Breast epithelium (tissue), 4 donors: ENCODE data around the gene ZNF467. TPM values are rescaled to one million over a fixed set of nuclear protein-coding genes. Genes with fewer than 3 reads are reported as not detected.

Experiments used
- DNase-seq, 2 donors: peaks; one replicate each; pipeline ENCODE4 v3.0.0-alpha.2; 2019; ENCODE audit warnings: low spot score in 2 of 2
- H3K27ac ChIP-seq, 2 donors: fragments of 200-600 bp; sonication (generic) in 1 of 2; one replicate each; pipeline ENCODE4 v1.5.1; 2016 to 2019; ENCODE audit warnings: mild to moderate bottlenecking in 1 of 2
- H3K27me3 ChIP-seq, 2 donors: fragments of 200-600 bp; sonication (generic) in 1 of 2; one replicate each; pipeline versions ENCODE4 v1.5.1 to v1.6.0; 2017 to 2019; ENCODE audit warnings: control low read depth in 1 of 2, mild to moderate bottlenecking in 1 of 2
- H3K36me3 ChIP-seq: fragments of 200-600 bp; one replicate; pipeline ENCODE4 v1.5.1; 2019
- H3K4me1 ChIP-seq, 2 donors: fragments of 200-600 bp; sonication (generic); one replicate each; pipeline ENCODE4 v1.5.1; 2016 to 2019; ENCODE audit warnings: control low read depth in 1 of 2
- H3K4me3 ChIP-seq, 3 donors: fragments of 200-600 bp; sonication (generic); 1 replicate in 2 of 3; 2 replicates in 1 of 3; pipeline ENCODE4 v1.5.1; 2016 to 2019; ENCODE audit warnings: mild to moderate bottlenecking in 3 of 3, moderate library complexity in 2 of 3
- H3K9me3 ChIP-seq, 2 donors: fragments of 200-600 bp; sonication (generic) in 1 of 2; one replicate each; pipeline ENCODE4 v1.5.1; 2016 to 2019; ENCODE audit warnings: control low read depth in 1 of 2
- POLR2A ChIP-seq: fragments of 450-650 bp; IDR thresholded peaks from one replicate; pipeline ENCODE4 v1.6.1; 2016; ENCODE audit warnings: antibody characterized with exemption, mild to moderate bottlenecking, moderate library complexity
- POLR2AphosphoS5 ChIP-seq, 3 donors: sonication (generic); formaldehyde crosslinking; IDR thresholded peaks; one replicate each; pipeline ENCODE4 v1.6.1; 2017; ENCODE audit warnings: antibody characterized with exemption in 3 of 3
- intact Hi-C: fragments of 100-400 bp; cut with DNase I; formaldehyde crosslinking; loops from one replicate; pipeline ENCODE4 v1.15.1; 2023; ENCODE audit warnings: low total_unique reads
- total RNA-seq, 3 donors: library from RNA; depleted of rRNA; stranded (reverse); fragments of >200 nt; gene quantifications; one replicate each; pipeline ENCODE4 v1.1.0, GENCODE V29; 2016
- TF ChIP-seq, protein P1 (sequence below), 3 donors: fragments of 450-650 bp; IDR thresholded peaks; one replicate each; pipeline ENCODE4 v1.5.1; 2016 to 2017; ENCODE audit warnings: antibody characterized with exemption in 3 of 3, mild to moderate bottlenecking in 3 of 3, moderate library complexity in 3 of 3

ZNF467 gene
- total RNA-seq, 3 donors from 2014 or later, result 5.0 to 6.3 (median 5.9) TPM

- TF ChIP-seq POLR2AphosphoS5 (IDR thresholded peaks at IDR 0.05) (peak in 1 of 3 donors; percentile 12), POLR2A (no peak)
- TF ChIP-seq, protein P1, sequence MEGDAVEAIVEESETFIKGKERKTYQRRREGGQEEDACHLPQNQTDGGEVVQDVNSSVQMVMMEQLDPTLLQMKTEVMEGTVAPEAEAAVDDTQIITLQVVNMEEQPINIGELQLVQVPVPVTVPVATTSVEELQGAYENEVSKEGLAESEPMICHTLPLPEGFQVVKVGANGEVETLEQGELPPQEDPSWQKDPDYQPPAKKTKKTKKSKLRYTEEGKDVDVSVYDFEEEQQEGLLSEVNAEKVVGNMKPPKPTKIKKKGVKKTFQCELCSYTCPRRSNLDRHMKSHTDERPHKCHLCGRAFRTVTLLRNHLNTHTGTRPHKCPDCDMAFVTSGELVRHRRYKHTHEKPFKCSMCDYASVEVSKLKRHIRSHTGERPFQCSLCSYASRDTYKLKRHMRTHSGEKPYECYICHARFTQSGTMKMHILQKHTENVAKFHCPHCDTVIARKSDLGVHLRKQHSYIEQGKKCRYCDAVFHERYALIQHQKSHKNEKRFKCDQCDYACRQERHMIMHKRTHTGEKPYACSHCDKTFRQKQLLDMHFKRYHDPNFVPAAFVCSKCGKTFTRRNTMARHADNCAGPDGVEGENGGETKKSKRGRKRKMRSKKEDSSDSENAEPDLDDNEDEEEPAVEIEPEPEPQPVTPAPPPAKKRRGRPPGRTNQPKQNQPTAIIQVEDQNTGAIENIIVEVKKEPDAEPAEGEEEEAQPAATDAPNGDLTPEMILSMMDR (IDR thresholded peaks at IDR 0.05), result peak; percentile 80 to 87 (median 86)
- Histone ChIP-seq H3K4me1 (peaks cover 5 to 7% of the 10 kb centered on the region in 2 donors), H3K9me3 (no peaks in the 10 kb centered on the region), H3K4me3 (peak overlapping the region; percentile 6 to 50 (median 30)), H3K36me3 (no peaks in the 10 kb centered on the region), H3K27ac (no peak overlapping the region), H3K27me3 (no peaks in the 10 kb centered on the region)
- intact Hi-C loops, result no loop called here
- peak in 1 of 2 donors; percentile 37 for DNase-seq
These were observed 31.2 kb downstream of the ZNF467 start for GRCh38 chr7:149742075-149742701.

- TF ChIP-seq, protein P1 (IDR thresholded peaks at IDR 0.05), result no peak
- TF ChIP-seq POLR2A (no peak), POLR2AphosphoS5 (IDR thresholded peaks at IDR 0.05) (no peak)
- Histone ChIP-seq H3K4me1 (peaks cover 5 to 7% of the 10 kb centered on the region in 2 donors), H3K4me3 (peak overlapping the region; percentile 6 to 50 (median 30)), H3K9me3 (no peaks in the 10 kb centered on the region), H3K27ac (no peak overlapping the region), H3K36me3 (no peaks in the 10 kb centered on the region), H3K27me3 (no peaks in the 10 kb centered on the region)
- DNase-seq, result no peak
- intact Hi-C loops, result no loop called here
These were observed 31.8 kb downstream of the ZNF467 start for GRCh38 chr7:149741629-149742028.

GRCh38 chr7:149736478-149737360 lies 36.7 kb downstream of the ZNF467 start:
- intact Hi-C loops, result no loop called here
- no peak overlapping the region for H3K27ac ChIP-seq
- no peak for DNase-seq
- no peak overlapping the region for H3K4me3 ChIP-seq
- no peak for TF ChIP-seq POLR2A
- TF ChIP-seq POLR2AphosphoS5 (IDR thresholded peaks at IDR 0.05), result no peak
- TF ChIP-seq, protein P1 (IDR thresholded peaks at IDR 0.05), result no peak
- no peaks in the 10 kb centered on the region for H3K27me3 ChIP-seq
- no peaks in the 10 kb centered on the region for H3K9me3 ChIP-seq
- H3K36me3 ChIP-seq, result no peaks in the 10 kb centered on the region
- H3K4me1 ChIP-seq, result peaks cover 0 to 10% of the 10 kb centered on the region in 2 donors

DNA sequence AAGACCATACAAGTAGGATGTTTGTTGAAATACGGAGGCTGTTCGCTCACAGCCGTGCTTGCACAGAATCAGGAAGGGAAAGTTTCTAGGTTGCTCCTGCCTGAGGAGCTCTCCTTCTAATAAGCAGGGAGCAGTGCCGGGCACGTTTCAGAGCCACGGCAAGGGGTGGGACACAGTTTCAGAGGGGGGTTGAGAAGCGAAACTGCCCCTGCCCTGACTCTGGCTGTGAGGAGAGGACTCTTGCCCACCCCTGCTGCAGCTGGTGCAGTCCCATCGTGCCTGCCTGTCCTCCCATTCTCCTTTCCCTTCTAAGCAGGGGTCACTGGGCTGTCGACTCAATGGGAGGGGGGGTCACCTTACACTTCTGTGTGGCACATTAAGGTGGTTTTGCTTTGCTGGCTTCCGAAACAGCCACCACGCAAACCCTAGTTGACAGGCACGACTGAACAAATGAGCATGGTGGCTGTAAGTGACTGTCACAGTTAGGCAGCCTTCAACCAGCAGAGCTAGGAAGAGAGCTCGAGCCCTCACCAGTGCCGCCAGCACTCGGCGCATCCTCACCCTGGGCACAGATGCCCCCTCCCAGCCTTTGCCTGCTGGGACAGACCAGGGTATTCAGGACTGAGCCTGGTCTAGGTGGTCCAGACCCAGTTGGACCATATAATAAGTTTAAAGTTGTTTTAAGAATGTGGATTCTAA lies 37.5 kb downstream of the ZNF467 start:
- Histone ChIP-seq H3K36me3 (no peaks in the 10 kb centered on the region), H3K4me3 (no peak overlapping the region), H3K27ac (no peak overlapping the region), H3K9me3 (no peaks in the 10 kb centered on the region), H3K27me3 (no peaks in the 10 kb centered on the region), H3K4me1 (peaks cover 0 to 12% of the 10 kb centered on the region in 2 donors)
- intact Hi-C loops, result no loop called here
- TF ChIP-seq, protein P1 (IDR thresholded peaks at IDR 0.05), result no peak
- TF ChIP-seq POLR2AphosphoS5 (IDR thresholded peaks at IDR 0.05) (no peak), POLR2A (no peak)
- no peak for DNase-seq
